Stimulated activated memory B cell treated with anti-CD40 and anti-IgM and Interleukin-4, amounts not matched to agents 10 μg/mL and 1 μg/mL and 100 μg/mL, for 72 hours (primary cell): ENCODE results near the gene RAB34.
"Not testable (repeated sequence)": the region's sequence is repeated elsewhere in the genome, so short reads cannot be mapped to it uniquely, and the experiment has no call there.

Experiments used
- ATAC-seq: fragments of 150-1000 bp; cut with Tn5 transposase; 2 replicates; pipeline ENCODE4 v1.10.0; 2021
- H3K27ac Mint-ChIP-seq: one replicate; pipeline ENCODE4 v1.8.0; 2022; ENCODE audit warnings: mild to moderate bottlenecking, mixed read lengths
- H3K27me3 Mint-ChIP-seq: one replicate; pipeline ENCODE4 v1.8.0; 2022; ENCODE audit warnings: mixed read lengths
- H3K36me3 Mint-ChIP-seq: one replicate; pipeline ENCODE4 v1.8.0; 2022; ENCODE audit warnings: mixed read lengths
- H3K4me1 Mint-ChIP-seq: one replicate; pipeline ENCODE4 v1.8.0; 2022; ENCODE audit warnings: mixed read lengths
- H3K4me3 Mint-ChIP-seq: one replicate; pipeline ENCODE4 v1.8.0; 2022; ENCODE audit warnings: mild to moderate bottlenecking, moderate library complexity, mixed read lengths
- H3K9me3 Mint-ChIP-seq: one replicate; pipeline ENCODE4 v1.8.0; 2022; ENCODE audit warnings: mixed read lengths

Gene RAB34

DNA sequence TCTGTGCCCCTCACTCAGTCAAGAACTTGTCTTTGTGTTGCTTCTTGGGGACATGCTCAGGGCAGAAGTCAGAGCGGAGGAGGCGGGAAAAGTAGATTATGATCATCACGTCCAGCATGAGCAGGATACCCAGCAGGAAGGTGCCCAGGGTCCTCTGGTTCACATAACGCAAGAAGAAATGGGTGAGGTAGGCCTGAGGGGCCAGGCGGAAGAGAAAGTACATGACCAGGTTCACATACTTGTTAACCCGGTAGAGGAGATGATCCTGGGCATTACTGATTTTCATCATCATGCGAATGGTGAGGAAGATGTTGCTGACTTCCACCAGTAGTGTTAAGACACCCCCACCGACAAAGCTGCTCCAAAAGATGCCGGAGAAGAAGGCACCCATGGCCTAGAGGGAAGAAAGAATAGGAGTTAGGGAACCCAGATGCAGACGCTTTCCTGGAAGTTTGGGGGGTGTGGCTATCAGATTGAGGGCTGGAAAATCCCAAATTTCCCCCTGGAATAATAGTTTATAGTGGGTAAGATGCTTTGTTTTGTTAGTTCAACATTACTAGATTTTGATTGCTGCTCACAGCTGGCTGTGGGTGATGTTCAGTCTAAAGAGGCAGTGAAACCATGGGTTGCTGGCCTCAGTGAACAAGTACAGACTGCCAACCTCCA is 7.0 kb upstream of the RAB34 start:
- Mint-ChIP-seq H3K27me3 (no peaks in the 10 kb centered on the region), H3K4me1 (peaks cover 60% of the 10 kb centered on the region), H3K9me3 (no peaks in the 10 kb centered on the region), H3K4me3 (peak overlapping the region; percentile 93), H3K36me3 (peaks cover 54% of the 10 kb centered on the region), H3K27ac (peak overlapping the region; percentile 89)
- ATAC-seq = no peak

- peak overlapping the region; percentile 89 for H3K27ac Mint-ChIP-seq
- peak overlapping the region; percentile 93 for H3K4me3 Mint-ChIP-seq
- peaks cover 54% of the 10 kb centered on the region for H3K36me3 Mint-ChIP-seq
- H3K4me1 Mint-ChIP-seq = peaks cover 59% of the 10 kb centered on the region
- ATAC-seq, H3K9me3 Mint-ChIP-seq, H3K27me3 Mint-ChIP-seq: not testable (repeated sequence)
Observed at GRCh38 chr17:28723836-28724499, 6.3 kb upstream of the RAB34 start.

DNA sequence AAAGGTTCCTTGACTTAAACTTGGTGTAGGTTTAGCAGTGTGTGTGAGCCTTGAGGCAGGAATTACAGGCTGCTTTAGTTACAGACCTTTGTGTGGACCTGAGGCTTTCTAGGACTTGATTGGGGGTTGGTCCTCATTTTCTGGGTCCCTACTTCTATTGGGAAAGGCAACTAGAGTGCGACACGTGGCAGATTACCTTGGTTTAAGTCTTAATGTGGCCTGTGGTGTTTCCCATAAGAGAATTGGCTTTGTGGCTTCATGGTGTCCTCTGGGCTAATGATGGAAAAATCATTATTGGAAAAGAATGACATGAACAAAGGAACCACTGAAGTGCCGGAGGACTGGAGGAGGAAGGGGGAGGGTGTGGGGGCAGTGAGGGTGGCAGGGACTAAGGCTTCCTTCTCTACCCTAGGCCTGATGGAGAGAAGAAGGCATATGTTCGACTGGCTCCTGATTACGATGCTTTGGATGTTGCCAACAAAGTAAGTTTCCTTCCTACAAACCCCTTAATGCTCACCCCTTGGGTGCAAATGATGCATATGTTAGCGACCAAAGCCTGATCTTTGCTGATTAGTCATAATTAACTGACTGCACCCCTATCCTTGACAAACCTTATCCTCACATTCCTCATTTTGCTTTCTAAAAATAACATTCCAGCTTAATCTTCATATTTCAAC is 5.6 kb upstream of the RAB34 start:
- Mint-ChIP-seq H3K9me3 (no peaks in the 10 kb centered on the region), H3K27me3 (no peaks in the 10 kb centered on the region), H3K36me3 (peaks cover 54% of the 10 kb centered on the region), H3K27ac (peak overlapping the region; percentile 89), H3K4me3 (peak overlapping the region; percentile 93), H3K4me1 (peaks cover 62% of the 10 kb centered on the region)
- ATAC-seq = no peak

- no peak for ATAC-seq
- Mint-ChIP-seq H3K4me3 (peak overlapping the region; percentile 98), H3K36me3 (peaks cover 54% of the 10 kb centered on the region), H3K9me3 (no peaks in the 10 kb centered on the region), H3K4me1 (peaks cover 63% of the 10 kb centered on the region), H3K27me3 (no peaks in the 10 kb centered on the region), H3K27ac (peak overlapping the region; percentile 97)
Observed at GRCh38 chr17:28722417-28723158, 4.9 kb upstream of the RAB34 start.

- not testable (repeated sequence) for H3K9me3 Mint-ChIP-seq, H3K27me3 Mint-ChIP-seq, ATAC-seq
- H3K36me3 Mint-ChIP-seq = peaks cover 54% of the 10 kb centered on the region
- H3K4me1 Mint-ChIP-seq = peaks cover 61% of the 10 kb centered on the region
- H3K27ac Mint-ChIP-seq = peak overlapping the region; percentile 97
- peak overlapping the region; percentile 98 for H3K4me3 Mint-ChIP-seq
Observed at GRCh38 chr17:28720997-28721329, 3.3 kb upstream of the RAB34 start.

- no peak for ATAC-seq
- H3K36me3 Mint-ChIP-seq = peaks cover 52% of the 10 kb centered on the region
- H3K4me3 Mint-ChIP-seq = peak overlapping the region; percentile 98
- peaks cover 62% of the 10 kb centered on the region for H3K4me1 Mint-ChIP-seq
- H3K9me3 Mint-ChIP-seq = no peaks in the 10 kb centered on the region
- H3K27ac Mint-ChIP-seq = peak overlapping the region; percentile 97
- H3K27me3 Mint-ChIP-seq = peaks cover 6% of the 10 kb centered on the region
Observed at GRCh38 chr17:28720247-28720996, 2.8 kb upstream of the RAB34 start.

- Mint-ChIP-seq H3K9me3 (no peaks in the 10 kb centered on the region), H3K36me3 (peaks cover 38% of the 10 kb centered on the region), H3K4me1 (peaks cover 56% of the 10 kb centered on the region), H3K27me3 (peaks cover 17% of the 10 kb centered on the region), H3K4me3 (peak overlapping the region; percentile 98), H3K27ac (peak overlapping the region; percentile 97)
- no peak for ATAC-seq
Observed at GRCh38 chr17:28719021-28719433, 1.4 kb upstream of the RAB34 start.

GRCh38 chr17:28718333-28719020 is 809 bp upstream of the RAB34 start:
- peaks cover 33% of the 10 kb centered on the region for H3K36me3 Mint-ChIP-seq
- no peak for ATAC-seq
- peak overlapping the region; percentile 80 for H3K4me3 Mint-ChIP-seq
- H3K27ac Mint-ChIP-seq = peak overlapping the region; percentile 80
- peaks cover 50% of the 10 kb centered on the region for H3K4me1 Mint-ChIP-seq
- H3K27me3 Mint-ChIP-seq = peaks cover 17% of the 10 kb centered on the region
- H3K9me3 Mint-ChIP-seq = no peaks in the 10 kb centered on the region

DNA sequence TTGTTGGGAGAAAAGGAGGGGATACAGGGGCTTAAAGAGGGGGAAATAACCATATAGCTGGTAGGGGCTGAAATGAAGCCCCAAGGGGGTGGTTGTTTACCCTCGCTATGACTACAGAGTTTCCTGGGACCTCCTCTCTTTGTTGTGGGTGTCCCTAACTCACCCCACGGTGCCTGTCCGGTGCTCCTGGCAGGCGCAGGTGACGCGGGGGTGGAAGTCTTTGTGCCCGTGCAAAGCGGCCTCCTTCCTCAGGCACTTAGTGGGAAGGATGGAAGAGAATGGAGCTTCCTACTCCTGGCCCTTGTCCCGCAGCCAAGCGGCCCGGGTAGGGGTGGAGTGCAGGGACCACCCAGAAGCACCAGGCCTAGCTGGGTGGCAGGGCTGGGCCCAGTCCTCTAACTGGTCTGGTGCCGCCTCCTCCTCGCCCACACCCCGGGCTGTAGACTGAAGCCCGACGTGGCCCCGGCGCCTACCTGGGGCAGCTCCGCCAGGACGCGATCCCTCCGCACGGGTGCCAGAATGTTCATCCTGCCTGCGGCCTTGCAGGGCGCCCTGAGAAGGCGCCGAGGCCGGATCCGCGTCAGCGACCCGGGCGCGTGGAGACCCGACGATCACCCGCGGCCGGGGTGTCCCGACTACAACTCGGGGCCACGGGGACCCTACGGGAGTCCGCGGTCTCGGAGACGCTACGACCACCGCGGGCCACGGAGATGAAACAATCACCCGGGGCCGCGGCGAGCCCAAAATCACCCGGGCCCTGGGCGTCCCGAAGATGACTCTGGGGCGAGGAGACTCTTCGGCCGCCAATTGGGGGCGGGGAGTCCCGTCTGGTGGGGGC is 709 bp downstream of the RAB34 start:
- peaks cover 49% of the 10 kb centered on the region for H3K4me1 Mint-ChIP-seq
- peak overlapping the region; percentile 80 for H3K27ac Mint-ChIP-seq
- peaks cover 17% of the 10 kb centered on the region for H3K27me3 Mint-ChIP-seq
- H3K4me3 Mint-ChIP-seq = peak overlapping the region; percentile 55
- no peaks in the 10 kb centered on the region for H3K9me3 Mint-ChIP-seq
- peaks cover 22% of the 10 kb centered on the region for H3K36me3 Mint-ChIP-seq
- ATAC-seq = no peak

- Mint-ChIP-seq H3K9me3 (no peaks in the 10 kb centered on the region), H3K4me3 (no peak overlapping the region), H3K4me1 (peaks cover 55% of the 10 kb centered on the region), H3K27ac (no peak overlapping the region), H3K27me3 (peaks cover 17% of the 10 kb centered on the region), H3K36me3 (peaks cover 5% of the 10 kb centered on the region)
- ATAC-seq = no peak
Observed at GRCh38 chr17:28715217-28715616, 2.5 kb downstream of the RAB34 start.

- no peak overlapping the region for H3K27ac Mint-ChIP-seq
- peaks cover 17% of the 10 kb centered on the region for H3K27me3 Mint-ChIP-seq
Observed at GRCh38 chr17:28714281-28714680, 3.4 kb downstream of the RAB34 start.

GRCh38 chr17:28712705-28713415 is 4.8 kb downstream of the RAB34 start:
- Mint-ChIP-seq H3K27me3 (peaks cover 17% of the 10 kb centered on the region), H3K4me3 (peak overlapping the region; percentile 87), H3K36me3 (no peaks in the 10 kb centered on the region), H3K9me3 (no peaks in the 10 kb centered on the region), H3K4me1 (peaks cover 39% of the 10 kb centered on the region), H3K27ac (peak overlapping the region; percentile 93)
- no peak for ATAC-seq

More at GRCh38 chr17:28714281-28714680, 3.4 kb downstream of the RAB34 start:
- H3K4me1 Mint-ChIP-seq = peaks cover 51% of the 10 kb centered on the region
- H3K36me3 Mint-ChIP-seq = no peaks in the 10 kb centered on the region
- ATAC-seq = no peak
- no peaks in the 10 kb centered on the region for H3K9me3 Mint-ChIP-seq
- no peak overlapping the region for H3K4me3 Mint-ChIP-seq
